B cell (primary cell): ENCODE results near the gene CCDC9B. TPM values are rescaled to one million over a fixed set of nuclear protein-coding genes. Genes with fewer than 3 reads are reported as not detected.

Experiments
- ATAC-seq: fragments of 200-7000 bp; cut with Tn5 transposase; one replicate; pipeline ENCODE4 v1.10.0; 2021; ENCODE audit warnings: low read depth, mild to moderate bottlenecking, moderate number of reproducible peaks, moderate library complexity
- CTCF ChIA-PET: fragments of 350-600 bp; sonication (Branson Sonifier 250); formaldehyde crosslinking; loops from one replicate; lab custom pipeline; 2021; ENCODE audit warnings: antibody characterized with exemption, inconsistent platforms; lab: Charles Lee
- POLR2A ChIA-PET: fragments of 350-600 bp; sonication (Branson Sonifier 250); formaldehyde crosslinking; loops from one replicate; lab custom pipeline; 2021; ENCODE audit warnings: antibody characterized with exemption; lab: Charles Lee
- DNase-seq: peaks from one replicate; pipeline ENCODE4 v3.0.0; 2013
- H2AFZ ChIP-seq: 2 replicates; pipeline ENCODE4 v1.6.1; 2012; ENCODE audit warnings: mild to moderate bottlenecking, low read depth, low read length; ENCODE audit not compliant: insufficient read depth, poor library complexity, severe bottlenecking
- H3K27ac ChIP-seq, 2 donors: 1 replicate in 1 of 2; 2 replicates in 1 of 2; pipeline ENCODE4 v1.5.1; 2012 to 2013; ENCODE audit warnings: low read length in 2 of 2, mild to moderate bottlenecking in 2 of 2, moderate library complexity in 1 of 2
- H3K27me3 ChIP-seq, 4 experiments: fragments of 200-600 bp in 1 of 4; sonication (generic) in 1 of 4; replicated peaks in 1 of 4; 1 replicate in 2 of 4; 2 replicates in 2 of 4; pipeline versions ENCODE4 v1.6.1 to v1.7.0; 2013 to 2016; ENCODE audit warnings: low read length in 3 of 4, mild to moderate bottlenecking in 2 of 4, mixed read lengths in 1 of 4, moderate library complexity in 1 of 4; ENCODE audit not compliant: insufficient read depth in 4 of 4, control insufficient read depth in 3 of 4; ENCODE audit errors: control extremely low read depth in 1 of 4
- H3K36me3 ChIP-seq, 2 experiments: replicated peaks in 1 of 2; 1 replicate in 1 of 2; 2 replicates in 1 of 2; pipeline versions ENCODE4 v1.6.1 to v1.7.1; 2013; ENCODE audit warnings: low read length in 1 of 2; ENCODE audit not compliant: insufficient read depth in 2 of 2, control insufficient read depth in 1 of 2; ENCODE audit errors: control extremely low read depth in 1 of 2, extremely low read depth in 1 of 2
- H3K4me1 ChIP-seq, 2 donors: fragments of 200-600 bp in 1 of 2; sonication (generic) in 1 of 2; 1 replicate in 1 of 2; 2 replicates in 1 of 2; pipeline versions ENCODE4 v1.5.1 to v1.6.1; 2013 to 2017; ENCODE audit warnings: low read length in 2 of 2; ENCODE audit not compliant: control insufficient read depth in 2 of 2, insufficient read depth in 2 of 2
- H3K4me2 ChIP-seq: replicated peaks from 2 replicates; pipeline ENCODE3; 2012; ENCODE audit warnings: mild to moderate bottlenecking, low read depth, low read length; ENCODE audit not compliant: poor library complexity, severe bottlenecking
- H3K4me3 ChIP-seq, 5 experiments: fragments of 200-600 bp in 1 of 5; sonication (generic) in 1 of 5; 1 replicate in 3 of 5; 2 replicates in 2 of 5; pipeline versions ENCODE4 v1.5.1 to v1.7.0; 2011 to 2016; ENCODE audit warnings: low read length in 4 of 5, mild to moderate bottlenecking in 4 of 5, low read depth in 2 of 5, control low read depth in 1 of 5, moderate library complexity in 1 of 5; ENCODE audit not compliant: insufficient read depth in 1 of 5; ENCODE audit errors: control extremely low read depth in 1 of 5, extremely low read depth in 1 of 5
- H3K79me2 ChIP-seq: fragments of 200-600 bp; sonication (generic); one replicate; pipeline ENCODE4 v1.6.0; 2016; ENCODE audit warnings: low read length; ENCODE audit not compliant: control insufficient read depth, insufficient read depth
- H3K9ac ChIP-seq: fragments of 200-600 bp; sonication (generic); 2 replicates; pipeline ENCODE4 v1.6.1; 2017; ENCODE audit warnings: mild to moderate bottlenecking, low read length, moderate library complexity
- H3K9me3 ChIP-seq, 3 donors: one replicate each; pipeline versions ENCODE4 v1.6.1 to v1.7.1; 2013; ENCODE audit warnings: low read length in 2 of 3; ENCODE audit not compliant: control insufficient read depth in 2 of 3, insufficient read depth in 1 of 3; ENCODE audit errors: control extremely low read depth in 1 of 3
- H4K20me1 ChIP-seq: 2 replicates; pipeline ENCODE4 v1.6.0; 2012; ENCODE audit warnings: mild to moderate bottlenecking, low read length; ENCODE audit not compliant: insufficient read depth, control insufficient read depth, poor library complexity, severe bottlenecking
- H3K27ac Mint-ChIP-seq: one replicate; pipeline ENCODE4 v1.8.0; 2021; ENCODE audit warnings: mixed read lengths
- H3K27me3 Mint-ChIP-seq: one replicate; pipeline ENCODE4 v1.8.0; 2021; ENCODE audit warnings: mixed read lengths
- H3K4me1 Mint-ChIP-seq: one replicate; pipeline ENCODE4 v1.8.0; 2021; ENCODE audit warnings: mixed read lengths
- H3K4me3 Mint-ChIP-seq: one replicate; pipeline ENCODE4 v1.8.0; 2021; ENCODE audit warnings: mixed read lengths
- H3K9me3 Mint-ChIP-seq: one replicate; pipeline ENCODE4 v1.8.0; 2022; ENCODE audit warnings: mixed read lengths; ENCODE audit not compliant: insufficient read depth
- CTCF ChIP-seq: fragments of 200-600 bp; IDR thresholded peaks from one replicate; pipeline ENCODE4 v1.8.0; 2022; ENCODE audit warnings: antibody characterized with exemption, mild to moderate bottlenecking
- EZH2 ChIP-seq: IDR thresholded peaks from 2 replicates; pipeline ENCODE4 v1.6.1; 2012; ENCODE audit warnings: borderline replicate concordance, low read depth, mild to moderate bottlenecking, moderate library complexity, low read length; ENCODE audit not compliant: insufficient read depth, poor library complexity, severe bottlenecking
- WGBS: methylation state at CpG from one replicate; pipeline ENCODE4 v1.1.5; 2013; ENCODE audit warnings: missing lambda C conversion rate; ENCODE audit not compliant: insufficient coverage; 5-methylcytosine and 5-hydroxymethylcytosine counted together
- intact Hi-C: fragments of 100-400 bp; cut with micrococcal nuclease; formaldehyde crosslinking; loops from one replicate; pipeline ENCODE4 v1.10.0; 2022
- polyA plus RNA-seq: library from polyadenylated mRNA; depleted of rRNA; stranded (reverse); fragments of >200 nt; gene quantifications from 2 replicates; pipeline ENCODE4 v1.2.3, GENCODE V29; 2012
- total RNA-seq, 2 donors: library from RNA; stranded (reverse); fragments of 120-200 nt in 1 of 2; gene quantifications; 1 replicate in 1 of 2; 2 replicates in 1 of 2; pipeline versions ENCODE4 v1.2.3 to v1.2.4, GENCODE V29; 2013 to 2022

The CCDC9B gene
- total and polyA plus RNA-seq, 2 donors (not counting 1 experiment from before 2014, with no cell fraction given): 1.6 to 2.4 TPM

GRCh38 chr15:40352281-40352901 is 11.7 kb upstream of the CCDC9B start:
- peaks cover 3% of the 10 kb centered on the region for H3K4me1 Mint-ChIP-seq

More at GRCh38 chr15:40352281-40352901, 11.7 kb upstream of the CCDC9B start:
- Histone ChIP-seq H2AFZ (no peak overlapping the region), H3K79me2 (peaks cover 2% of the 10 kb centered on the region), H3K4me2 (no peak overlapping the region), H3K4me1 (peaks cover 0 to under 1% of the 10 kb centered on the region in 2 donors), H3K27ac (no peak overlapping the region), H3K9me3 (no peaks in the 10 kb centered on the region), H3K27me3 (peaks cover 0 to 6% (median 0%) of the 10 kb centered on the region in 4 experiments), H3K36me3 (no peaks in the 10 kb centered on the region), H3K9ac (no peak overlapping the region), H3K4me3 (no peak overlapping the region), H4K20me1 (no peaks in the 10 kb centered on the region)
- TF ChIP-seq EZH2 (no peak), CTCF (no peak)
- Mint-ChIP-seq H3K4me3 (no peak overlapping the region), H3K27me3 (peaks cover 8% of the 10 kb centered on the region), H3K9me3 (no peaks in the 10 kb centered on the region), H3K27ac (no peak overlapping the region)
- DNase-seq: no peak
- ChIA-PET CTCF (interaction anchor here (1.0 to 1.3 kb wide), 2 partner anchors 11 to 15 kb away, joined by 3 read pairs; partner anchors contain the start of gene CCDC9B), POLR2A (no interaction called here)
- WGBS: 71% methylated on average over 3 of the region's 7 CpGs
- intact Hi-C loops: no loop called here
- ATAC-seq: no peak
